ENCODE results near the gene LOX. TPM values are rescaled to one million over a fixed set of nuclear protein-coding genes. Genes with fewer than 3 reads are reported as not detected.

Gene LOX
- 0.09 and 0.11 TPM in 2 replicates for total RNA-seq (ENCODE audit: low replicate concordance)

- H3K27ac ChIP-seq: no peak within 1 kb of the TSS
- TF ChIP-seq CTCF (IDR thresholded peaks at IDR 0.05) (no peak), EZH2phosphoT487 (IDR thresholded peaks at IDR 0.05) (no peak), EZH2 (IDR thresholded peaks at IDR 0.05) (no peak)
- no peaks in the 10 kb centered on the region for H4K20me1 ChIP-seq (ENCODE audit: low read depth)
- H3K79me2 ChIP-seq (ENCODE audit: low read depth): no peaks in the 10 kb centered on the region
- DNase-seq (ENCODE audit: low spot score): peak; percentile 77
- Mint-ChIP-seq H3K4me1 (peaks cover 19% of the 10 kb centered on the region), H3K9me3 (no peaks in the 10 kb centered on the region), H3K4me3 (peak within 1 kb of the TSS; percentile 90), H3K27ac (peak within 1 kb of the TSS; percentile 59), H3K36me3 (no peaks in the 10 kb centered on the region), H3K27me3 (ENCODE audit: insufficient read depth, low read depth) (peaks cover 14% of the 10 kb centered on the region)
- H3F3A ChIP-seq (ENCODE audit: low read depth): no peaks in the 10 kb centered on the region
- H3K4me3 ChIP-seq: peak within 1 kb of the TSS; percentile 49
- peaks cover 5% of the 10 kb centered on the region for H3K4me1 ChIP-seq
- peak within 1 kb of the TSS; percentile 99 for H2AFZ ChIP-seq (replicated peaks)
- H3K27me3 ChIP-seq: peaks cover 60% of the 10 kb centered on the region
- H3K9ac ChIP-seq: no peak within 1 kb of the TSS
- no peaks in the 10 kb centered on the region for H3K36me3 ChIP-seq
- H3K9me3 ChIP-seq (ENCODE audit: low read depth): no peaks in the 10 kb centered on the region
- H3K4me2 ChIP-seq: peak within 1 kb of the TSS; percentile 97
These were observed at the start of gene LOX for GRCh38 chr5:122078116-122079110. TSS of gene LOX (minus strand) at chr5:122078259. CDS start at chr5:122077985, 274 bp downstream.

DNA sequence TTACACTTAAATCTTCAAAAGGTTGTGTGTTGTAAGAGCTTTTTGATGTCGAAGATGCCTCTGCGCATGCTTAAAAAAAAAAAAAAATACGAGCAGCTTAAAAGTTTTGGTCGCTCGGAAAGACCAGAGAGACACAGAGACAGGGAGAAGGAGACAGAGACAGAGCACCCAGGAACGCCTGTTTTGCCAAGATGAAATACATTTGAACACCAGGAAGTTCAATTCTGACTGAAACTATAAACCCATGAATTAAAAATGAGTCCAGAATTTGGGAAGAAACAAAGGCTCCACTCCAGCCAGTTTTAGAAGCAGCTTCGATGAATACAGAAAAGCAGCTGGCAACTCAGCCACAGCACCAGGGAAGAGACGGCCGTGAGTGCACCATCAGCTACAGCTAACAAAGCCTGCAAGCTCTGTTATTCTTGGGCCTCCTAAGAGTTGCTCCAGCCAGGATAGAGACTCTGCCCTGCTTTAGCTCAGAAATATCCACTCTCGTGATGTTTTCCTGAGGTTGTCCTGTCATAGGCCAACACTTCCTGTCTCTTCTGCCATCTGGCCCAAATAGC lies 48.8 kb upstream of the LOX start:
- peaks cover 32% of the 10 kb centered on the region for H3K4me1 Mint-ChIP-seq
- H3K36me3 ChIP-seq: no peaks in the 10 kb centered on the region
- H3K9ac ChIP-seq: no peak overlapping the region
- no peaks in the 10 kb centered on the region for H3K27me3 ChIP-seq
- no peak for TF ChIP-seq CTCF (IDR thresholded peaks at IDR 0.05)
- TF ChIP-seq EZH2 (IDR thresholded peaks at IDR 0.05): no peak
- no peak for TF ChIP-seq EZH2phosphoT487 (IDR thresholded peaks at IDR 0.05)
- H2AFZ ChIP-seq (replicated peaks): peak overlapping the region; percentile 69
- H3K4me2 ChIP-seq: no peak overlapping the region
- DNase-seq (ENCODE audit: low spot score): peak; percentile 7
- no peaks in the 10 kb centered on the region for H3K9me3 ChIP-seq (ENCODE audit: low read depth)
- peaks cover 21% of the 10 kb centered on the region for H3K4me1 ChIP-seq
- no peak overlapping the region for H3K4me3 Mint-ChIP-seq
- H3K27ac ChIP-seq: no peak overlapping the region
- no peak overlapping the region for H3K4me3 ChIP-seq
- H3K9me3 Mint-ChIP-seq: no peaks in the 10 kb centered on the region
- no peaks in the 10 kb centered on the region for H3K36me3 Mint-ChIP-seq
- no peaks in the 10 kb centered on the region for H4K20me1 ChIP-seq (ENCODE audit: low read depth)
- peaks cover 3% of the 10 kb centered on the region for H3F3A ChIP-seq (ENCODE audit: low read depth)
- H3K27me3 Mint-ChIP-seq (ENCODE audit: insufficient read depth, low read depth): no peaks in the 10 kb centered on the region
- peak overlapping the region; percentile 94 for H3K27ac Mint-ChIP-seq
- no peaks in the 10 kb centered on the region for H3K79me2 ChIP-seq (ENCODE audit: low read depth)

GRCh38 chr5:122126177-122126755 lies 48.2 kb upstream of the LOX start:
- no peak for DNase-seq (ENCODE audit: low spot score)
- Histone ChIP-seq H3K9me3 (ENCODE audit: low read depth) (no peaks in the 10 kb centered on the region), H3K4me2 (no peak overlapping the region), H3K9ac (no peak overlapping the region), H3F3A (ENCODE audit: low read depth) (peaks cover 3% of the 10 kb centered on the region), H3K4me1 (peaks cover 21% of the 10 kb centered on the region), H3K27ac (no peak overlapping the region), H3K4me3 (no peak overlapping the region), H4K20me1 (ENCODE audit: low read depth) (no peaks in the 10 kb centered on the region), H3K79me2 (ENCODE audit: low read depth) (no peaks in the 10 kb centered on the region), H3K36me3 (no peaks in the 10 kb centered on the region), H2AFZ (replicated peaks) (no peak overlapping the region), H3K27me3 (no peaks in the 10 kb centered on the region)
- H3K36me3 Mint-ChIP-seq: no peaks in the 10 kb centered on the region
- H3K27me3 Mint-ChIP-seq (ENCODE audit: insufficient read depth, low read depth): no peaks in the 10 kb centered on the region
- no peak for TF ChIP-seq CTCF (IDR thresholded peaks at IDR 0.05)
- no peak for TF ChIP-seq EZH2phosphoT487 (IDR thresholded peaks at IDR 0.05)
- no peak for TF ChIP-seq EZH2 (IDR thresholded peaks at IDR 0.05)
- peaks cover 32% of the 10 kb centered on the region for H3K4me1 Mint-ChIP-seq
- H3K4me3 Mint-ChIP-seq: no peak overlapping the region
- no peak overlapping the region for H3K27ac Mint-ChIP-seq
- no peaks in the 10 kb centered on the region for H3K9me3 Mint-ChIP-seq
